GM12872 (cell line): ENCODE data around the gene SLC25A3.

Source experiments
- CTCF ChIP-seq: IDR thresholded peaks from 3 replicates; pipeline ENCODE4 v1.5.1; 2011; ENCODE audit warnings: low read depth, mild to moderate bottlenecking, low read length, moderate library complexity; ENCODE audit not compliant: insufficient read depth

SLC25A3 gene

GRCh38 chr12:98581101-98581500, 12.4 kb upstream of the SLC25A3 start:
- no peak for TF ChIP-seq CTCF

- no peak for TF ChIP-seq CTCF
Observed at GRCh38 chr12:98582093-98582492, 11.4 kb upstream of the SLC25A3 start.

- no peak for TF ChIP-seq CTCF
Observed at GRCh38 chr12:98587084-98587483, 6.4 kb upstream of the SLC25A3 start.

GRCh38 chr12:98591209-98591608, 2.3 kb upstream of the SLC25A3 start:
- 0 out of 3 replicates have a peak, but pooled peaks have one; percentile 12 for TF ChIP-seq CTCF

- no peak for TF ChIP-seq CTCF
Observed at GRCh38 chr12:98592825-98593322, 612 bp upstream of the SLC25A3 start.

- no peak for TF ChIP-seq CTCF
Observed at GRCh38 chr12:98594050-98594835, 757 bp downstream of the SLC25A3 start.

GRCh38 chr12:98595243-98595988, 1.9 kb downstream of the SLC25A3 start:
- TF ChIP-seq CTCF, result no peak
